Body of pancreas (tissue), 4 donors: ENCODE measurements around the gene CLPX.
"Not testable (repeated sequence)": the region's sequence is repeated elsewhere in the genome, so short reads cannot be mapped to it uniquely, and the experiment has no call there.

Source experiments
- POLR2A ChIP-seq, 3 donors: fragments of 450-650 bp; IDR thresholded peaks; one replicate each; pipeline ENCODE4 v1.6.1; 2016; ENCODE audit warnings: antibody characterized with exemption in 3 of 3, mild to moderate bottlenecking in 2 of 3
- TF ChIP-seq, protein P1 (sequence below), 7 experiments: fragments of 450-650 bp in 4 of 7; fragments of 200-600 bp in 3 of 7; sonication (generic) in 3 of 7; IDR thresholded peaks; one replicate each; pipeline ENCODE4 v1.5.1; 2016 to 2019; ENCODE audit warnings: antibody characterized with exemption in 7 of 7

DNA sequence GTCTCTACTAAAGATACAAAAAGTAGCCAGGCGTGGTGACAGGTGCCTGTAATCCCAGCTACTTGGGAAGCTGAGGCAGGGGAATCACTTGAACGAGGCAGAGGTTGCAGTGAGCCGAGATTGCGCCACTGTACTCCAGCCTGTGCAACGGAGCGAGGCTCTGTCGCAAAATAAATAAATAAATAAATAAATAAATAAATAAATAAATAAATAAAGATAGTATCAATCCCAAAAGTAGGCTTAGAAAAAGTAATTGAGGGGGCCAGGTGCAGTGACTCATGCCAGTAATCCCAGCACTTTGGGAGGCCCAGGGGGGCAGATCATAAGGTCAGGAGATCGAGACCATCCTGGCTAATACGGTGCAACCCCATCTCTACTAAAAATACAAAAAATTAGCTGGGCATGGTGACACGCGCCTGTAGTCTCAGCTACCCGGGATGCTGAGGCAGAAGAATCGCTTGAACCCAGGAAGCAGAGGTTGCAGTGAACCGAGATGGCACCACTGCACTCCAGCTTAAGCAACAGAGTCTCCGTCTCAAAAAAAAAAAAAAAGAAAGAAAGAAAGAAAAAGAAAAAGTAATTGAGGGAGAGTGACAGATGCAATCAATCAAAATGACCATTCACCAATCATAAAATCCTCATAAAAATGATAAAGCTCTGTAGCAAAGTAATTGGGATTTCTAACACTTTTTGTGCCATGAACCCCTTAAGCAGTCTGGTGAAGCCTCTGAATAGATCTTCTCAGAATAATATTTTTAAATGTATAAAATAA is 3.4 kb downstream of the CLPX start:
- TF ChIP-seq, protein P1, sequence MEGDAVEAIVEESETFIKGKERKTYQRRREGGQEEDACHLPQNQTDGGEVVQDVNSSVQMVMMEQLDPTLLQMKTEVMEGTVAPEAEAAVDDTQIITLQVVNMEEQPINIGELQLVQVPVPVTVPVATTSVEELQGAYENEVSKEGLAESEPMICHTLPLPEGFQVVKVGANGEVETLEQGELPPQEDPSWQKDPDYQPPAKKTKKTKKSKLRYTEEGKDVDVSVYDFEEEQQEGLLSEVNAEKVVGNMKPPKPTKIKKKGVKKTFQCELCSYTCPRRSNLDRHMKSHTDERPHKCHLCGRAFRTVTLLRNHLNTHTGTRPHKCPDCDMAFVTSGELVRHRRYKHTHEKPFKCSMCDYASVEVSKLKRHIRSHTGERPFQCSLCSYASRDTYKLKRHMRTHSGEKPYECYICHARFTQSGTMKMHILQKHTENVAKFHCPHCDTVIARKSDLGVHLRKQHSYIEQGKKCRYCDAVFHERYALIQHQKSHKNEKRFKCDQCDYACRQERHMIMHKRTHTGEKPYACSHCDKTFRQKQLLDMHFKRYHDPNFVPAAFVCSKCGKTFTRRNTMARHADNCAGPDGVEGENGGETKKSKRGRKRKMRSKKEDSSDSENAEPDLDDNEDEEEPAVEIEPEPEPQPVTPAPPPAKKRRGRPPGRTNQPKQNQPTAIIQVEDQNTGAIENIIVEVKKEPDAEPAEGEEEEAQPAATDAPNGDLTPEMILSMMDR (IDR thresholded peaks at IDR 0.05) = not testable (repeated sequence)
- TF ChIP-seq POLR2A (IDR thresholded peaks at IDR 0.05) = not testable (repeated sequence)
